Loucy (cell line): Measurements from ENCODE around the gene PAM16.

Source experiments
- H2AFZ ChIP-seq: fragments of 200-600 bp; sonication (generic); 2 replicates; pipeline ENCODE4 v1.6.0; 2016; ENCODE audit warnings: antibody characterized with exemption, mild to moderate bottlenecking, low read length, moderate library complexity
- H3F3A ChIP-seq: fragments of 200-600 bp; 2 replicates; pipeline ENCODE4 v1.6.0; 2016; ENCODE audit warnings: antibody characterized with exemption, low read depth, mild to moderate bottlenecking
- H3K27me3 ChIP-seq: fragments of 200-600 bp; sonication (generic); 2 replicates; pipeline ENCODE4 v1.6.1; 2014; ENCODE audit warnings: low read length, mild to moderate bottlenecking; ENCODE audit not compliant: insufficient read depth, poor library complexity, severe bottlenecking
- H3K36me3 ChIP-seq: fragments of 200-600 bp; sonication (generic); 2 replicates; pipeline ENCODE4 v1.6.1; 2016; ENCODE audit warnings: low read length; ENCODE audit not compliant: insufficient read depth
- H3K4me1 ChIP-seq: fragments of 200-600 bp; sonication (generic); 2 replicates; pipeline ENCODE4 v1.5.1; 2014; ENCODE audit warnings: low read length, mild to moderate bottlenecking; ENCODE audit not compliant: insufficient read depth, poor library complexity, severe bottlenecking
- H3K4me2 ChIP-seq: fragments of 200-600 bp; sonication (generic); 2 replicates; pipeline ENCODE4 v1.6.0; 2014; ENCODE audit warnings: antibody characterized with exemption, low read length, low read depth, mild to moderate bottlenecking; ENCODE audit not compliant: poor library complexity, severe bottlenecking
- H3K4me3 ChIP-seq: fragments of 200-600 bp; sonication (generic); 2 replicates; pipeline ENCODE4 v1.5.1; 2014; ENCODE audit warnings: low read length, mild to moderate bottlenecking, mixed read lengths; ENCODE audit not compliant: poor library complexity, severe bottlenecking
- H3K79me2 ChIP-seq: fragments of 200-600 bp; sonication (generic); 2 replicates; pipeline ENCODE4 v1.6.1; 2014; ENCODE audit warnings: low read length; ENCODE audit not compliant: insufficient read depth
- H3K9ac ChIP-seq: fragments of 200-600 bp; sonication (generic); 2 replicates; pipeline ENCODE4 v1.6.0; 2014; ENCODE audit warnings: mild to moderate bottlenecking, low read depth, low read length, moderate library complexity; ENCODE audit not compliant: poor library complexity, severe bottlenecking
- H3K9me2 ChIP-seq: fragments of 200-600 bp; sonication (generic); replicated peaks from 2 replicates; pipeline ENCODE4 v1.6.1; 2016; ENCODE audit warnings: low read depth, low read length, mixed read lengths
- H3K9me3 ChIP-seq: fragments of 200-600 bp; sonication (generic); 2 replicates; pipeline ENCODE4 v1.6.1; 2014; ENCODE audit warnings: mild to moderate bottlenecking, antibody characterized with exemption, low read length, low read depth; ENCODE audit not compliant: insufficient read depth
- H4K20me1 ChIP-seq: fragments of 200-600 bp; sonication (generic); 2 replicates; pipeline ENCODE4 v1.6.0; 2014; ENCODE audit warnings: antibody characterized with exemption, low read length, mild to moderate bottlenecking; ENCODE audit not compliant: insufficient read depth, poor library complexity, severe bottlenecking
- EZH2phosphoT487 ChIP-seq: fragments of 200-600 bp; IDR thresholded peaks from 2 replicates; pipeline ENCODE4 v1.6.1; 2018; ENCODE audit warnings: antibody characterized with exemption, mild to moderate bottlenecking, moderate library complexity, borderline replicate concordance
- TF ChIP-seq, protein P1 (sequence below): fragments of 200-600 bp; sonication (generic); conservative IDR thresholded peaks from 2 replicates; pipeline ENCODE4 v1.5.1; 2014; ENCODE audit warnings: mild to moderate bottlenecking, antibody characterized with exemption, low read length

PAM16 gene

DNA sequence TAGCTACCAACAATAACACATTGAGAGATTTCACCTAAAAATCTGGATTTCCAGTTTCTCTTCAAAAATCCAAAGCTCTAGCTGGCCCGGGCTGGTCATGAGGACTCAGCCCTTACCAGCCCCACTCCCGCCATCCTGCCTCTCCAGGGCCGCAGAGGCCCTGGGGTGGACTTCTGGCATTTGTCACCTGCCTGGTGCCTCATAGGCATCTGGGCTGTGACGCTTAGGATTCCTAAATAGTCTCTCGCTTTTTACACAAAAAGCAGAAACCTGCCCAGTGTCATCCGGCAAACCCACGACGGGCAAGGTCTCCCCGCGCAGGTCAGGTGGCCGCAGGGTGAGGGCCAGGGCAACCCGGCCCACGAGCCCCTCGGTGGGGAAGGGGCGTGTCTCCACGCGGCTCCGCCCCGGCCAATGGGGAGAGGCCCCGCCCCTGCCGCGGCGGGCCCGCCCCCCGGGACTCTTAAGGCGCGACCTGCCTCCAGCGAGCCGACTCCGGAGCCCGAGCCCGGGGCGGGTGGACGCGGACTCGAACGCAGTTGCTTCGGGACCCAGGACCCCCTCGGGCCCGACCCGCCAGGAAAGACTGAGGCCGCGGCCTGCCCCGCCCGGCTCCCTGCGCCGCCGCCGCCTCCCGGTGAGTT lies 20.4 kb upstream of the PAM16 start, which contains the start of gene VASN:
VASN (plus strand) TSS at position 492 of the 644 bp plus-strand sequence. CDS start 9,030 bp downstream, outside the sequence.
- H3K4me1 ChIP-seq = no peaks in the 10 kb centered on the region
- H3K4me3 ChIP-seq = no peak within 1 kb of the TSS
- no peaks in the 10 kb centered on the region for H3K79me2 ChIP-seq
- H4K20me1 ChIP-seq = no peaks in the 10 kb centered on the region
- TF ChIP-seq EZH2phosphoT487 = no peak
- TF ChIP-seq, protein P1, sequence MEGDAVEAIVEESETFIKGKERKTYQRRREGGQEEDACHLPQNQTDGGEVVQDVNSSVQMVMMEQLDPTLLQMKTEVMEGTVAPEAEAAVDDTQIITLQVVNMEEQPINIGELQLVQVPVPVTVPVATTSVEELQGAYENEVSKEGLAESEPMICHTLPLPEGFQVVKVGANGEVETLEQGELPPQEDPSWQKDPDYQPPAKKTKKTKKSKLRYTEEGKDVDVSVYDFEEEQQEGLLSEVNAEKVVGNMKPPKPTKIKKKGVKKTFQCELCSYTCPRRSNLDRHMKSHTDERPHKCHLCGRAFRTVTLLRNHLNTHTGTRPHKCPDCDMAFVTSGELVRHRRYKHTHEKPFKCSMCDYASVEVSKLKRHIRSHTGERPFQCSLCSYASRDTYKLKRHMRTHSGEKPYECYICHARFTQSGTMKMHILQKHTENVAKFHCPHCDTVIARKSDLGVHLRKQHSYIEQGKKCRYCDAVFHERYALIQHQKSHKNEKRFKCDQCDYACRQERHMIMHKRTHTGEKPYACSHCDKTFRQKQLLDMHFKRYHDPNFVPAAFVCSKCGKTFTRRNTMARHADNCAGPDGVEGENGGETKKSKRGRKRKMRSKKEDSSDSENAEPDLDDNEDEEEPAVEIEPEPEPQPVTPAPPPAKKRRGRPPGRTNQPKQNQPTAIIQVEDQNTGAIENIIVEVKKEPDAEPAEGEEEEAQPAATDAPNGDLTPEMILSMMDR = no peak
- no peaks in the 10 kb centered on the region for H3K9me2 ChIP-seq
- no peaks in the 10 kb centered on the region for H3K36me3 ChIP-seq
- no peaks in the 10 kb centered on the region for H3K9me3 ChIP-seq
- H3F3A ChIP-seq = no peaks in the 10 kb centered on the region
- no peak within 1 kb of the TSS for H3K4me2 ChIP-seq
- no peak within 1 kb of the TSS for H3K9ac ChIP-seq
- H2AFZ ChIP-seq = no peak within 1 kb of the TSS
- no peaks in the 10 kb centered on the region for H3K27me3 ChIP-seq

DNA sequence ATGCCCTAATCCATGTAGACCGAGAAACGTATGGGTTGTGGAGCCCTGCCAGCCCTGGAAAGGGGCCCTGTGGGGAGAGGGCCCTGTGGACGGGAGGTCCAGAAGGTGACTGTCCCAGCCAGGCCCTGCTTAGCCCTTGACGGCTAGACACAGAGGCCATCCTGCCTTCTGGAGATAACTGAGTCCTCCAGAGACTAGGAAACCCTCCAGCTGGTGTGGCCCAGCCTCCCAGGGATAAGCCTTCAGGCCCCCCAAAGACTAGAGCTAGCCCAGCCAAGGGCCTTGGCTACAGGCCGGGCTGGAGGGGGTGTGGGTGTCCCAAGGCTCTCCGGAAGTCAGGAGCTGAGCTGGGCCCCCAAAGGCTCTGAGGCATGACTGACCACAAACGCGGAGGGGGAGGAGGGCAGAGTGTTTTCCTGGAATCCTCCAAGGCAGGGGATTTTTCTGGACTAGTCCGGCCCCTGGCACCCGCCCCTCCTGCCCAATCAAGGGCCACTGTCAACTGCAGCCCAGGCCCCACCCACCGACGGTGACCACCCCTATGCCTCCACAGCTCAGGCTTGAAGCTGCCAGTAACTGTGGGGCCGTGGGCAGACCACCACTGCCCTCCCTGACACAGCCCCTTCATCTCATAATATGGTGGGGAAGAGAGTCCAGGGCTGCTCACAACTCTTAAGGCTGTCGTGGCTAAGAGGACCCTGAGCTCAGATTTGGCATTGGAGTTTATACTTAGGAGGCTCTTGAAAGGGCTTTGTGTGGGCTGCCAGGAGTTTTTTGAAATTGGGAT lies 19.6 kb upstream of the PAM16 start:
- Histone ChIP-seq H2AFZ (no peak overlapping the region), H3K4me1 (no peaks in the 10 kb centered on the region), H4K20me1 (no peaks in the 10 kb centered on the region), H3F3A (no peaks in the 10 kb centered on the region), H3K4me3 (no peak overlapping the region), H3K9me3 (no peaks in the 10 kb centered on the region), H3K27me3 (no peaks in the 10 kb centered on the region), H3K9ac (no peak overlapping the region), H3K36me3 (no peaks in the 10 kb centered on the region), H3K4me2 (no peak overlapping the region), H3K79me2 (no peaks in the 10 kb centered on the region), H3K9me2 (no peaks in the 10 kb centered on the region)
- no peak for TF ChIP-seq EZH2phosphoT487
- TF ChIP-seq, protein P1 = no peak

DNA sequence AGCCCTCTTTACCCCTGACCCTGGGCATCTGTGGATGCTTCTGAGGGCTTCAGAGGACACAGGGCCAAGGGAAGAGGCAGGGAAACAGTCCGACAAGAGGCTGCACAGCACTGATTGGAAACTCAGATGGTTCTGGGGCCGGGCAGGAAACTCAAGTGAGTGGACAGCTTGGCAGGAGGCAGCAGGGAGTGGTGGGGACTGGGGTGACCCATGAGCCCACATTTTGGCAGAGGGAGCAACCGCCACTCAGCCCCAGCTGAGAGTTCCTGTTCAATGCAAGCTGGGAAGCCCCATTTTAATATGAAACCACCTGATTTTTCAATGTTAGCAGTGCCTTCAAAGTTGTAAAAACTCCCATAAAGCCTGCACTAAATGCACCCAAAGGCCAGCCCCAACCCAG lies 19.0 kb upstream of the PAM16 start:
- Histone ChIP-seq H3K27me3 (no peaks in the 10 kb centered on the region), H3K9ac (no peak overlapping the region), H3K4me2 (no peak overlapping the region), H3K79me2 (no peaks in the 10 kb centered on the region), H3K9me3 (no peaks in the 10 kb centered on the region), H3K4me1 (no peaks in the 10 kb centered on the region), H3K4me3 (no peak overlapping the region), H4K20me1 (no peaks in the 10 kb centered on the region), H3K9me2 (no peaks in the 10 kb centered on the region), H3K36me3 (no peaks in the 10 kb centered on the region), H2AFZ (no peak overlapping the region), H3F3A (no peaks in the 10 kb centered on the region)
- TF ChIP-seq, protein P1 = no peak
- no peak for TF ChIP-seq EZH2phosphoT487
